SW 1271 (cell line): ENCODE data around the gene LRBA.
A peak's percentile ranks its signal among the peaks of the same experiment; 100 is the strongest.
"Not testable (repeated sequence)": the region's sequence is repeated elsewhere in the genome, so short reads cannot be mapped to it uniquely, and the experiment has no call there.

ENCODE experiments used
- DNase-seq, 2 experiments: peaks; one replicate each; lab custom pipeline; 2025; lab: John Stamatoyannopoulos, UW

The LRBA gene

DNA sequence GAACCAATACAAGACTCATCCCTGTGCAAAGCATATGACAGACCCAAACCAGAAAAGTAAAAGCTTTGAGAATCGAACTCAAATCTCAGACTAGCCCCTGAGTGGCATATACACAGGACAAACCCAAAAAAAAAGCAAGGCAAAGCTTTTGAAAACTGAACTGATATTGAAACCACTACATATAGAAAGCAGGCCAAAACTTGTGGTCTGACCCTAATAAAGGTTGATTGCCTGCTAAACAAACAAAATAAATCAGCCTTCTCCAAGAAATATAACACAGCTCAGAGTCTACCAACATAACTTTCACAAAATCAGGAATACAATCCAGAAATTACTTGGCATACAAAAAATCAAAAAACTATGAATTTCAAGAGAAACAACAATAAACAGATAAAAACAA is 40.3 kb downstream of the LRBA start:
- DNase-seq, result no peak

DNA sequence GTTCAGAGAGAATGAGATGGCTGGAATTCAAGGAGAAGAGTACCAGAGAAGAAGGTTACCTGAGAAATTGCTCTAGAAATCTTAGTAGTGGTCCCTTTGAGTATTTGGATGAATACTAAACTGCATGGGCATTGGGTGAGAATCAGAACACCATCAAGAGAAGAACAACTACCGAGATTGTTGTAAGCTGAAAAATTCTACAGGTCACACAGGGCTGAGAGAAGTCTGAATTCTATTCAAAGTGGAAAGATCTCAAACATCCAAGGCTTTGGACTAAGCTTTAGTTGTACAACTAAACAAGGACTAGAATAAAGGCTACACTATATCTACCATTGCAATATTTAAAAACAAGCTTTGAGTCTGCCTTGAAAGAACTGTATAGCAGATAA is 40.8 kb downstream of the LRBA start:
- no peak for DNase-seq

DNA sequence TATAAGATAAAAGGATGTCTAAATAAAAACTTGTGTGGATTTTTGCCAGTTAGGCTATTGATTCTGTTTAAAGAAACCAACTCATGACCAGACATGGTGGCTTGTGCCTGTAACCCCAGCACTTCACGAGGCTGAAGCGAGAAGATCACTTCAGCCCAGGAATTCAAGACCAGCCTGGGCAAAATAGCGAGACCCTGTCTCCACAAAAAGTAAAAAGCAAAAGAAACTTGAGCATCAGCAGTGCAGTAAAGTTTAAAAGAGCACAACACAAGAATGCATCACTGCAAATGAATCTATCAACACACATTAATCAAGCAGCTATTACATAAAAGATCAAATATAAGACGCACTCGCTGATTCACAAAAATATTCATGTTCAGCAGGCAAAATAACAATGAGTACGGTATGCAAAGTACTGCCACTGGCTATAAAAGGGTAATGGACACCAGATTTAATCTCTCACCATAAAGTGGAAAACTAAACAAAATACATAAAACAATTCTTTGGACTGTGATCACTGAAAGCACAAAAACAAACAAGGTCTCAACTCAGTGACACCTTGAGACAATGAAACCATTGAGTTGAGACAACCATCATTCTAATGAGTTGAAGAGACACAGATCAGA is 41.3 kb downstream of the LRBA start:
- DNase-seq, result no peak

DNA sequence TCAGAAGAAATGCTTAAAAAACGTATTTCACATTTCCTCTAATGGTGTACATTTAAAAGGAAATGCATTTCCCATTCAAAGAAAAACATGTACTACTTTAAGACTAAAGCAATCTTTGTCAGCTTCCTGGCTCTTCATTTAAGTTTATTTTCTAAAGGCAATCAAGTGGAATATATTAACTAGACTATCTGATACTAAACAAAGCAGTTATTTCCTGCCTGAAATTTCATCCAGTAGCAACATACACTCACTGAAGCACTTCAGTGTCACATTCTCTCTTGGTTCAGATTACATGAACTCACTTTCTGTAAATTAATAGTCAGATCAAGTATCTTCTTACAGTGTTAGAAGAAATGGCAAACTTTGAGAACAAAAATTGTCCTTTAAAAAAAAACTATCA is 42.5 kb downstream of the LRBA start:
- DNase-seq, result no peak

DNA sequence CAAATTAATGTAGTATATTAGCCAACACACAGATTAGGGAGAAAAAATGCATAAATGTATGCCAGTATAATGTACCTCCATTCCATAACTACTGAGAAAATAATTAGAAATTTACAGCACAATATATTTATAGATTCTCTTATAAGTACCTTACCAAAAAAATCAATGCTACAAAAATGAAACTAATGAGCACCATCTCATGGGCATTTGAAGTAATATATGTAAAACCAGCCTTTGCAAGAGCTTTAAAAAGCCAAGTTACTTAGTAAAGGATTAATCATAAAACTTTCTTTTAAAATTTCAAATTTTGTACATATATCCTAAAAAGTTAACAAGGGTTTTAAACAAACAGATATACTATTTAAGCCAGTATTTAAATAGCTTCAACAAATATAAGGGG is 43.2 kb downstream of the LRBA start:
- DNase-seq, result no peak

DNA sequence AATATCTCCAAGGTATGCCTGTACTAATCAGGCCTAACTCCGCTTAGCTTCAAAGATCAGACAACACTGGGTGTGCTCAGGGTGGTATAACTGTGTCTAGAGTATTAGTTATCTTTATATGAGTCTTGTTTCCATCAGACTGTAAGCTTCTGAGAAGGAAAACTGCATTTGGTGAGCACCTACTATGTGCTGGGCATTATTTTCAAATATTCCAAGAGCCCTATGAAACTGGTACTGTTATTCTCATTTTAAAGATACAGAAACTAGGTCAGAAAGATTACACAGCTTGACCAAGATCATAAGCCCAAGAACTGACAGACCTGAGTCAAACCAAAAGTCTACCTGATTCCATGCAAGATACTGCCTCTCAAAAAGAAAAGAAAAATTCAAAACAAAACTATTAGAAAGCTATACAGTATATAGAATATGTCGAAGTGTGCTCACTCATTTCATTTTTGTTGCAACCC is 44.4 kb downstream of the LRBA start:
- DNase-seq, result no peak

DNA sequence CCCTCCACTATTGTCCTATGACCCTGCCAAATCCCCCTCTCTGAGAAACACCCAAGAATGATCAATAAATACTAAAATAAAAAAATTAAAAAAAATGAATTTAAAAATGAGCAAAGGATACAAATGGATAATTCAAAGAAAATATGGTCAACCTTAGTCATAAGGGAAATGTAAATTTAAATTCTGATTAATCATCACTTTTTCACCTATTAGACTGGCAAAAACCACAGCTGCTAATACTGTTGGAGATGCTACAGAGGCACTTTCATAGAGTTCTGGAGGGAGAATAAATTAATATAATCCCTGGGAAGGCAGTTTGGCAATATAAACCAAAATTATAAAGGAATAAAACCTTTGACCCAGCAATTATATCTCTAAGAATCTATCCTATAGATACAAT is 50.3 kb downstream of the LRBA start:
- DNase-seq, result no peak

DNA sequence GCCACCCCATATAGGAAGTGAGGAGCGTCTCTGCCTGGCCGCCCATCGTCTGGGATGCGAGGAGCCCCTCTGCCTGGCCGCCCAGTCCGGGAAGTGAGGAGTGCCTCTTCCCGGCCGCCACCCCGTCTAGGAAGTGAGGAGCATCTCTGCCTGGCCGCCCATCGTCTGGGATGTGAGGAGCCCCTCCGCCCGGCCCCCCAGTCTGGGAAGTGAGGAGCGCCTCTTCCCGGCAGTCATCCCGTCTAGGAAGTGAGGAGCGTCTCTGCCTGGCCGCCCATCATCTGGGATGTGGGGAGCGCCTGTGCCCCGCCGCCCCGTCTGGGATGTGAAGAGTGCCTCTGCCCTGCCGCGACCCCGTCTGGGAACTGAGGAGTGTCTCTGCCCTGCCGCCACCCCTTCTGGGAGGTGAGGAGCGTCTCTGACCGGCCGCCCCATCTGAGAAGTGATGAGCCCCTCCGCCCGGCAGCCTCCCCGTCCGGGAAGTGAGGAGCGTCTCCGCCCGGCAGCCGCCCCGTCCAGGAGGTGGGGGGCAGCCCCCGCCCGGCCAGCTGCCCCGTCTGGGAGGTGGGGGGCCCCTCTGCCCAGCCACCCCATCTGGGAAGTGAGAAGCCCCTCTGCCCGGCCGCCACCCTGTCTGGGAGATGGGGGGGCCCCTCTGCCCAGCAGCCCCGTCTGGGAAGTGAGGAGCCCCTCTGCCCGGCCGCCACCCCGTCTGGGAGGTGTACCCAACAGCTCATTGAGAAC is 51.3 kb downstream of the LRBA start:
- DNase-seq, result not testable (repeated sequence)

DNA sequence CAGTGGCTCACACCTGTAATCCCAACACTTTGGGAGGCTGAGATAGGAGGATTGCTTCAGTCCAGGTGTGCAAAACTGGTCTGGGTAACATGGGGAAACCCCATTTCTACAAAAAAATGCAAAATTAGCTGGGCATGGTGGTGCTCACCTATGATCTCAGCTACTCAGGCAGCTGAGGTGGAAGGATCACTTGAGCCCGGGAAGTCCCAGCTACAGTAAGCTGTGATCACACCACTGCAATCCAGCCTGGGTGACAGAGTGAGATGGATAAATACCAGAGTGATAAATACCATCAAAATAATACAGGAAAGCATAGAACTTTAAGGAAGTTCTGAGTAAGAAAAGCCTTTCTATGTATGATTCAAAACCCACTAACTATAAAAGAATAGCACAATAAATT is 52.8 kb downstream of the LRBA start:
- no peak for DNase-seq

DNA sequence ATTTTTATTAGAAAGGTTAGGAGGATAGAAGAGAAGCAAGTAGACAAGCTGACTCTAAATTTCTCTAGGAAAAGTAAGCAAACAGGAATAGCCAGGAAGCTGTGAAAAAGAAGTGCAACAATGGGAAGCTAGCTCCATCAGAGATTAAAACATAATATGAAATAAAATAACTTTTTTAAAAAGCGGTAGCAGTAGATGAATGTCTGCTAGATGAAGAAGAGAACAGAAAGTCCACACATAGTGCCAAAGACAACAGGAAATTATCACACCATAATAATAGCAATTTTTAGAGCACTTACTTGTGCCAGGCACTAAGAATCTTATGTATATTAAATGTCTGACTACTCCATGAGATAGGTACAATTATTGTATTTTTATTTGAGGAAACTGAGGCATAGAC is 53.5 kb downstream of the LRBA start:
- DNase-seq, result no peak

DNA sequence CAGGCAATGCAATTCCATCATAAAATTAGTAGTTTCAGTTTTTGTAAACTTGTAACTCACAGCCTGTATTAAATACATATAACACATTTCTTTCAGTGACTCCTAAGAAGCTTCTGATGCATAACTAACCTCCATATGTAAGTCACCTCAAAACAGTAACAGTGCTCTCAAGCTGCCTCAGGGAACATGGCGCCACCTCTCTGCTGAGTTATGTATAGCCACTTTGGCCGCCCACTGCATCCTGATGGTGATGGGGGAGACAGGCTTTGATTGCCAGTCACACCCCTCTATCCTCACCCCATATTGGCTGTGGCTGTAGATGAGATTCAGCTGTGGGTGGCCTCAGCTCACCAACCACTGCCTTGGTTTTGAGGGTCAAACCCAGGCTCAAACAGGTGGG is 54.3 kb downstream of the LRBA start:
- DNase-seq, result peak in 1 of 2 experiments; percentile 5

DNA sequence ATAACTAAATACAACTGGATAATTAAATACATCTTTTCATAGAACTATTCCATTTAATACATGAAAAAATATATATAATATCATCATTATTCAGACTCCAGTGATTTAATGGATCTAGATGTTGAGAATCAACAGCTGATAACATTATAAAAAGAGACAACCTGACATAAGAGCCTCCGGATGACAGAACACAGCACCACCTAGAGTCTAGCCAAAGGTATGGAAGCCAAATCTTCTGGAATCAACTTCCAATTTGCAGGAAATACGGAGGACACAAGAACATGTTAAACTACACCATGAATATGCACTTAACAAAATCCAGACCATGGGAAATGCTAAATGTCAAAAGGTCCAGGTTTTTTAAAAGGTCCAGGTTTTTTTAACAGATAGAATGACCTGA is 55.0 kb downstream of the LRBA start:
- DNase-seq, result peak in 1 of 2 experiments; percentile 19

DNA sequence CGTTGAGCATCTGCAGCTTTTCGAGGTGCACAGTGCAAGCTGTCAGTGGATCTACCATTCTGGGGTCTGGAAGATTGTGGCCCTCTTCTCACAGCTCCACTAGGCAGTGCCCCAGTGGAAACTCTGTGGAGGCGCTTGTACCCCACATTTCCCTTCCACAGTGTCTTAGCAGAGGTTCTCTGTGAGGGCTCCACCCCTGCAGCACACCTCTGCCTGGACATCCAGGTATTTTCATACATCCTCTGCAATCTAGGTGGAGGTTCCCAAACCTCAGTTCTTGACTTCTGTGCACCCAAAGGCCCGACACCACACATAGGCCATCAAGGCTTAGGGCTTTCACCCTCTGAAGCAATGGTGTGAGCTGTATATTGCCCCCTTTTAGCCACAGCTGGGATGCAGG is 57.1 kb downstream of the LRBA start:
- DNase-seq, result not testable (repeated sequence)

DNA sequence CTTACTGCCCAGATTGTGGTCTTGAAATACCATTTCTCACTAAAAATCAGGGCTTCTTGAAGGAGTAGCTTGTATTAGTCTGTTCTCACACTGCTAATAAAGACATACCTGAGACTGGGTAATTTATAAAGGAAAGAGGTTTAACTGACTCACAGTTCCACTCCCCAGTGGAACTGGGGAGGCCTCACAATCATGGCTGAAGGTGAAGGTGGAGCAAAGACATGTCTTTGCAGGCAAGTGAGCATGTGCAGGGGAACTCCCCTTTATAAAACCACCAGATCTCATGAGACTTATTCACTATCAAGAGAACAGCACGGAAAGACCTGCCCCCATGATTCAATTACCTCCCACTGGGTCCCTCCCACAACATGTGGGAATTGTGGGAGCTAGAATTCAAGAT is 58.0 kb downstream of the LRBA start:
- not testable (repeated sequence) for DNase-seq

DNA sequence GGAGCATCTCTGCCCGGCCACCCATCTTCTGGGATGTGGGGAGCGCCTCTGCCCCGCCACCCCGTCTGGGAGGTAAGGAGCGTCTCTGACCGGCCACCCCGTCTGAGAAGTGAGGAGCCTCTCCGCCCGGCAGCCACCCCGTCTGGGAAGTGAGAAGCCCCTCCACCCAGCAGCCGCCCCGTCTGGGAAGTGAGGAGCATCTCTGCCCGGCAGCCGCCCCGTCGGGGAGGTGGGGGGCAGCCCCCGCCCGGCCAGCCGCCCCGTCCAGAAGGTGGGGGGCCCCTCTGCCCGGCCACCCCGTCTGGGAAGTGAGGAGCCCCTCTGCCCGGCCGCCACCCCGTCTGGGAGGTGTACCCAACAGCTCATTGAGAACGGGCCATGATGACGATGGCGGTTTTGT is 61.2 kb downstream of the LRBA start:
- not testable (repeated sequence) for DNase-seq

DNA sequence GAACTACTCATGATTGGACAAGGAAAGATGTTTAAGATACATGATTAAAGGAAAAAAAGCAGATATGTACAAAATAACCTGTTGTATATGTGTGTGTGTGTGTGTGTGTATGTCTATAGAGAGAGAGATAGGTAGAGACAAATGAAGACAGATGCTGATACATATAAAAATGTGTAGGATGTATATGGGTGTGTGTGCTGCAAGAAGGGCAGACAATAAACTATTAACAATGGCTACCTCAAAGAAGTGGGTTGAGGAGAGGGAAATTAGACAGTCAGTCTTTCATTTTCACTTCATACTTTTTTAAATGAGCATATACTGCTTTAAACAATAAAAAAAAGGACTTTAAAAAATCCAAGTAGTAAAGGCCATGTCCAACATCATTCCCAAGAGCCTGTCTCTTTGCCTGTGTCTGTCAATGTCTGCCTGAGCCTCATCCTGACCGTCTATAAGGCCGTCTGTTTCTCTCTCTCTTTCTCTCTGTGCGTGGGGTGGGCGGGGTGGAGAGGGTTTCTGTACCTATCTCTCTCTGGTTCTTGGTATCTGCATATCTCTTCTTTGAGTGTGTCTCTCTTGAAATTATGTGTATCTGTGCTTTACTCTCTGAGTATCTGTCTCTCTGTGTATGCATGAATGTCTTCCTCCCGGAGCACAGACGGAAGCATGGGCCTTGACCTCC is 62.8 kb downstream of the LRBA start:
- DNase-seq, result no peak

DNA sequence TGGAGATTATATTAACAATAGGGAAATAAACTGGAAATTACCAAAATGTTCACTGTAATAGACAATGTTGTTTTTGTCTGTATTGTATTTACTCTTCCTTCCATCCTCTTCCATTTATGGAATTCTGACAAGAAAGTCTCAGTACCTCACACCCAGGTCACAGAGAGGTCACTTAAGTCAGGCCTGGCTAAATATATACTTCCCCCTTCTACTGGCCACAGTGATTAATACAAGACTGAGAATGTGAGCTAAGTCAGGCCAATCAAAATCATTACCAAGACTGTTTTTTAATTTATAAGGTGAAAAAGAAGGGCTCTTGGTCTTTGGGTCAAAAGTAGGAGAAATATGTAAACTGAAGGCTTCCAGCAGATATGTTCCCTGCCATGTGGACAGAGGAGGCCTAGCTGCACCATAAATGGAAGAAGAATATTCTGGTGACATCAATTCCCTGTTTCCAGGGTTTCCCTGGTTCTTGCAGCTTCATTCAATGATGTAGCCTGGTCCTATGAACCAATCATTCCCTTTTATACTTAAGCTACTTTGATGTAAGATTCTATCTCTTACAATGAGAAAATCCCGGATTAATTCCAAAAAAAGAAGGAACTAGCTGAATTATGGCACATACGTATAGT is 64.3 kb downstream of the LRBA start:
- DNase-seq, result peak in 1 of 2 experiments; percentile 4

DNA sequence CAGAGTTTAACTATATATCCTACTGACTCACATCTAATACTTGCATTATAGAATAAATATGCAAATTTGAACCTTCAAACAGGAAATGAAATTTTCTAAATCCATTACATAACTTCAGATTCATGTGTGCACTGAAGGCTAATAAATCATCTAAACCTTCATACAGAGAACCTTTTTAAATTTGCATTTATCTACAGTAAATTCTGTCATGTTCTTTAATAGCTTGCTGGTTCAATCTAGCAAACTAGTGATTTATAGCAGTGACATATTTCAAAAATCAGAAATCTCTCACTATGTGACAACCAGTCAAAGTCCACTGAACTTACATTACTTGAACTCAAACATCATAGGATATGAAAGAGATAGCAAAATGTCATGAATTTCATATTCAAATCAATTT is 65.1 kb downstream of the LRBA start:
- no peak for DNase-seq

DNA sequence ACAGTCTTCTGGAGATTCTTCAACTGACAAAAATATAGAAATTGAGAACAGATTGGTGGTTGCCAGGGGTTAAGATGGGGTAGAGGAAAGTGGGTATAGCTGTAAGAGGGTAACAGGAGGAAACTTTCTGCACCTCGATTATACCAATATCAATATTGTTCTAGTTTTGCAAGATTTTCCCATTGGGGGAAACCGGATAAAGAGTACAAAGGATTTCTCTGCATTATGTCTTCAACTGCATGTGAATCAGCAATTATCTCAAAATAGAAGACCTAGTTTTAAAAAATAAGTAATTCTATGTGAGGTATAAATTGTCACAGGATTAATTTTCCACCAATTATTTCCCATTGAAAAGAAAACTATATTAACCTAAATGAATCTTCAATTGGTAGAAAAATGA is 65.7 kb downstream of the LRBA start:
- no peak for DNase-seq

DNA sequence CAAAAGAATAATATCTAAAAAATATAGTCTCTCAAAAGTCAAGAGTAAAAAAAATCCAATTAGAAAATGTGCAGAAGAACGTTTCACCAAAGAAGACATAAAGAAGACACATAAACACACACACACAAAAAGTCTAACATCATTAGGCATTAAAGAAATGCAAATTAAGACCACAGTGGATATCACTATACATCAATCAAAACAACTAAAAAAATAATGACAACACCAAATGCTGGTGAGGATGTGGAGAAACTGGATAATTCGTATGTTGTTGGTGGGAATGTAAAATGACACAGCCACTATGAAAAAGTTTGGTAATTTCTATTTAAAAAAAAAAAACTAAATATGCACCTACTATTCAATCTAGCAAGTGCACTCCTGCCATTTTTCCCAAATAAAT is 66.4 kb downstream of the LRBA start:
- DNase-seq, result no peak

DNA sequence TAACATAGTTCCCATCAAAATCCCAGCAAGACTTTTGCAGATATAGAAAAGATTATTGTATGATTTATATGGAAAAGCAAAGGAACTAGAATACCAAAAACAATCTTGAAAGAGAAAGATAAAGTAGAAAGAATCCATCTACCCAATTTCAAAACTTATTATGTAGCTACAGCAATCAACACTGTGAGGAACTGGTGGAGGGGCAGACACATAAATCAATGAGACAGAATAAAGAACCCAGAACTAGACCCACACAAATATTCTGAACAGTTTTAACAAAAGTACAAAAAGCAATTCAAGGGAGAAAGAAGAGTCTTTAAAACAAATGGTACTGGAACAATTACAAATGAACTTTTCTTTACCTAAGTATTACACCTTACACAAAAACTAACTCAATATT is 67.0 kb downstream of the LRBA start:
- no peak for DNase-seq

DNA sequence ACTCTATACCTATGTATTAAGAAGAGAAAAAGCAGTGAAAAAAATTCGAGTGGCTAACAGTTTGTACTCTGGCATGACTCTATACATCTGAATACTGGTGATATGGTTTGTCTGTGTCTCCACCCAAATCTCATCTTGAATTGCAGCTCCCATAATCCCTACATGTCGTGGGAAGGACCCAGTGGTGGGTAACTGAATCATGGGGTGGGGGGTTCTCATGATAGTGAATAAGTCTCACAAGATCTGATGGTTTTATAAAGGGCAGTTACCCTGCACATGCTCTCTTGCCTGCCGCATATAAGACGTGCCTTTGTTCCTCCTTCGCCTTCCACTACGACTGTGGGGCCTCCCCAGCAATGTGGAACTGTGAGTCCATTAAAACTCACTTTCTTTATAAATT is 70.4 kb downstream of the LRBA start:
- no peak for DNase-seq

DNA sequence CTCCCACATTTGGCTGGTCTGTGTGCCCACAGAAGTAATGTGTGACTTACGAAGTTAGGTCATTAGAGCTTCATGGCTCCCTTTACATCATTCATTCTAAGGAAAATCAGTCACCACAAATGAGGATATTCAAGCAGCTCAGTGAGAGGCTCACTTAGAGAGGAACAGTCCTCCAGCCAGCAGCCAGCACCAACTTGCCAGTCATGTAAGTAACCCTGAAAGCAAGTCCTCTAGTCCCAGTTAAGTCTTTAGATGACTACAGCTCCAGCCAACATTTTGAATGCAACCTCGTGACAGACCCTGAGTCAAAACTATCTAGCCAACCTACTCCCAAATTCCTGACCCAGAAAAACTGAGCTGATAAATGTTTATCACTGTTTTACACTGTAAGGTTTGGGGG is 71.3 kb downstream of the LRBA start:
- no peak for DNase-seq
